ENCODE results near the gene C16orf89. TPM values are rescaled to one million over a fixed set of nuclear protein-coding genes. Genes with fewer than 3 reads are reported as not detected.

C16orf89 gene
- total RNA-seq, 1 experiment from 2014 or later: not detected

- H3K36me3 ChIP-seq (ENCODE audit: control insufficient read depth, insufficient read depth, low read length): no peaks in the 10 kb centered on the region; the same call in 1 of the 2 replicates
- no peak overlapping the region for H3K4me3 ChIP-seq (ENCODE audit: low read depth, low read length)
- no peaks in the 10 kb centered on the region for H3K9me3 Mint-ChIP-seq (ENCODE audit: unreplicated experiment)
- ChIA-PET POLR2A (no interaction called here), CTCF (interaction anchor here (0.6 kb wide), 1 partner anchor 33 kb away, joined by 3 read pairs; no protein-coding TSS in a partner anchor)
- no peaks in the 10 kb centered on the region for H3K4me1 Mint-ChIP-seq (ENCODE audit: low read depth, unreplicated experiment)
- peaks cover 8% of the 10 kb centered on the region for H3K36me3 Mint-ChIP-seq (ENCODE audit: insufficient read depth, unreplicated experiment)
- peaks cover 7% of the 10 kb centered on the region; the same call in 1 of the 2 replicates for H3K4me1 ChIP-seq
- H3K27me3 ChIP-seq (replicated peaks; ENCODE audit: control insufficient read depth, insufficient read depth, low read length): no peaks in the 10 kb centered on the region
- no TSS peak for BruUV-seq (replicated peaks)
- no peak overlapping the region for H3K4me3 Mint-ChIP-seq (ENCODE audit: unreplicated experiment)
- no peak overlapping the region for H3K27ac Mint-ChIP-seq (ENCODE audit: unreplicated experiment)
- H3K27me3 Mint-ChIP-seq (ENCODE audit: insufficient read depth, unreplicated experiment): peaks cover 3% of the 10 kb centered on the region
- intact Hi-C loops (cut with micrococcal nuclease; ENCODE audit: unreplicated experiment): no loop called here
- TF ChIP-seq, protein P1, sequence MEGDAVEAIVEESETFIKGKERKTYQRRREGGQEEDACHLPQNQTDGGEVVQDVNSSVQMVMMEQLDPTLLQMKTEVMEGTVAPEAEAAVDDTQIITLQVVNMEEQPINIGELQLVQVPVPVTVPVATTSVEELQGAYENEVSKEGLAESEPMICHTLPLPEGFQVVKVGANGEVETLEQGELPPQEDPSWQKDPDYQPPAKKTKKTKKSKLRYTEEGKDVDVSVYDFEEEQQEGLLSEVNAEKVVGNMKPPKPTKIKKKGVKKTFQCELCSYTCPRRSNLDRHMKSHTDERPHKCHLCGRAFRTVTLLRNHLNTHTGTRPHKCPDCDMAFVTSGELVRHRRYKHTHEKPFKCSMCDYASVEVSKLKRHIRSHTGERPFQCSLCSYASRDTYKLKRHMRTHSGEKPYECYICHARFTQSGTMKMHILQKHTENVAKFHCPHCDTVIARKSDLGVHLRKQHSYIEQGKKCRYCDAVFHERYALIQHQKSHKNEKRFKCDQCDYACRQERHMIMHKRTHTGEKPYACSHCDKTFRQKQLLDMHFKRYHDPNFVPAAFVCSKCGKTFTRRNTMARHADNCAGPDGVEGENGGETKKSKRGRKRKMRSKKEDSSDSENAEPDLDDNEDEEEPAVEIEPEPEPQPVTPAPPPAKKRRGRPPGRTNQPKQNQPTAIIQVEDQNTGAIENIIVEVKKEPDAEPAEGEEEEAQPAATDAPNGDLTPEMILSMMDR (IDR thresholded peaks at IDR 0.05; ENCODE audit: insufficient read depth in 1 of 2, low read depth in 1 of 2, low read length in 1 of 2, severe bottlenecking in 1 of 2, unreplicated experiment in 1 of 2): no peak
- peaks cover 3% of the 10 kb centered on the region; the same call in 1 of the 2 replicates for H3K9me3 ChIP-seq
- no peak for DNase-seq
Measured at GRCh38 chr16:5069048-5069447, 3.3 kb upstream of the C16orf89 start.

GRCh38 chr16:5066511-5066910 lies 755 bp upstream of the C16orf89 start:
- no peak overlapping the region for H3K4me3 ChIP-seq (ENCODE audit: low read depth, low read length)
- TF ChIP-seq, protein P1 (IDR thresholded peaks at IDR 0.05; ENCODE audit: insufficient read depth in 1 of 2, low read depth in 1 of 2, low read length in 1 of 2, severe bottlenecking in 1 of 2, unreplicated experiment in 1 of 2): no peak
- POLR2A ChIA-PET: no interaction called here
- H3K27me3 Mint-ChIP-seq (ENCODE audit: insufficient read depth, unreplicated experiment): peaks cover 7% of the 10 kb centered on the region
- peaks cover 2% of the 10 kb centered on the region for H3K36me3 Mint-ChIP-seq (ENCODE audit: insufficient read depth, unreplicated experiment)
- no peaks in the 10 kb centered on the region for H3K9me3 Mint-ChIP-seq (ENCODE audit: unreplicated experiment)
- no peaks in the 10 kb centered on the region for H3K36me3 ChIP-seq (ENCODE audit: control insufficient read depth, insufficient read depth, low read length)
- intact Hi-C loops (cut with micrococcal nuclease; ENCODE audit: unreplicated experiment): no loop called here
- CTCF ChIA-PET: interaction anchor here (1.2 kb wide), 1 partner anchor 25 kb away, joined by 3 read pairs; no protein-coding TSS in a partner anchor
- no TSS peak for BruUV-seq (replicated peaks)
- no peak overlapping the region for H3K27ac Mint-ChIP-seq (ENCODE audit: unreplicated experiment)
- H3K4me1 Mint-ChIP-seq (ENCODE audit: low read depth, unreplicated experiment): no peaks in the 10 kb centered on the region
- peaks cover 3% of the 10 kb centered on the region; the same call in 1 of the 2 replicates for H3K9me3 ChIP-seq
- H3K4me3 Mint-ChIP-seq (ENCODE audit: unreplicated experiment): no peak overlapping the region
- no peak for DNase-seq
- H3K27me3 ChIP-seq (replicated peaks; ENCODE audit: control insufficient read depth, insufficient read depth, low read length): no peaks in the 10 kb centered on the region
- H3K4me1 ChIP-seq: peaks cover 7% of the 10 kb centered on the region; the same call in 1 of the 2 replicates

GRCh38 chr16:5065326-5065725 lies 430 bp downstream of the C16orf89 start:
- no peak overlapping the region for H3K4me3 Mint-ChIP-seq (ENCODE audit: unreplicated experiment)

More at GRCh38 chr16:5065326-5065725, 430 bp downstream of the C16orf89 start:
- ChIA-PET POLR2A (no interaction called here), CTCF (no interaction called here)
- TF ChIP-seq, protein P1 (IDR thresholded peaks at IDR 0.05; ENCODE audit: insufficient read depth in 1 of 2, low read depth in 1 of 2, low read length in 1 of 2, severe bottlenecking in 1 of 2, unreplicated experiment in 1 of 2): no peak
- Histone ChIP-seq H3K4me3 (ENCODE audit: low read depth, low read length) (no peak overlapping the region), H3K9me3 (no peaks in the 10 kb centered on the region), H3K36me3 (ENCODE audit: control insufficient read depth, insufficient read depth, low read length) (no peaks in the 10 kb centered on the region), H3K27me3 (replicated peaks; ENCODE audit: control insufficient read depth, insufficient read depth, low read length) (no peaks in the 10 kb centered on the region), H3K4me1 (no peaks in the 10 kb centered on the region)
- no TSS peak for BruUV-seq (replicated peaks)
- no peaks in the 10 kb centered on the region for H3K9me3 Mint-ChIP-seq (ENCODE audit: unreplicated experiment)
- no peaks in the 10 kb centered on the region for H3K4me1 Mint-ChIP-seq (ENCODE audit: low read depth, unreplicated experiment)
- intact Hi-C loops (cut with micrococcal nuclease; ENCODE audit: unreplicated experiment): no loop called here
- DNase-seq: no peak
- H3K36me3 Mint-ChIP-seq (ENCODE audit: insufficient read depth, unreplicated experiment): no peaks in the 10 kb centered on the region
- H3K27ac Mint-ChIP-seq (ENCODE audit: unreplicated experiment): no peak overlapping the region
- peaks cover 7% of the 10 kb centered on the region for H3K27me3 Mint-ChIP-seq (ENCODE audit: insufficient read depth, unreplicated experiment)
